Activated CD8-positive, alpha-beta memory T cell treated with anti-CD3 and anti-CD28 coated beads, Interleukin-2, amount 50 U/mL, for 48 hours (primary cell): ENCODE measurements around the gene SLC16A13.
A peak's percentile ranks its signal among the peaks of the same experiment; 100 is the strongest.

Experiments used
- DNase-seq: peaks from one replicate; pipeline ENCODE4 v3.0.0-alpha.2; 2020

The SLC16A13 gene

DNA sequence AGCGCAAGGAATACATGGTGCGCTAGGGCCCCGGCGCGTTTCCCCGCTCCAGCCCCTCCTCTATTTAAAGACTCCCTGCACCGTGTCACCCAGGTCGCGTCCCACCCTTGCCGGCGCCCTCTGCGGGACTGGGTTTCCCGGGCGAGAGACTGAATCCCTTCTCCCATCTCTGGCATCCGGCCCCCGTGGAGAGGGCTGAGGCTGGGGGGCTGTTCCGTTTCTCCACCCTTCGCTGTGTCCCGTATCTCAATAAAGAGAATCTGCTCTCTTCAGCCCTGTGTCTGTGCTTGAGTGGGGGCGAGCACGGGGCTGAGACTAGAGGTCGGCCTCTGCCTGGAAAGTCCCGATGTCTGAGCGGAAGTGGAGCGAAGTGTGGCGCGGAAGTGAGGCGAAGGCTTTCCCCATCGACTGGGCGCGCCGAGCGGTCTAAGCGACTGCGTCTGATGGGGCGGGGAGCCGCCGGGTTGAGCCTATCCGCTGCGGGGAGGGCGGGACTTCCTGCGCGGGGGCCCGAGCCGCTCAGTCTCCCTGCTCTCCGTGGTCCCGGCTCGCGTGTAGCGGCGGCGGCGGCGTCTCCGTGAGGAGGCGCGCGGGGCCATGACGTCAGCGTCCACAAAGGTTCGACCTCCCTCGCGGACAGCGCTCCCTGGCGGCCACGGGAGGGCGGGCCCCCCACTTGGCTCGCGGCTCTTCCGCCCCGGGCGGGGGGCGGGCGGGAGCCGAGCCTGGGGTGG is 21.4 kb upstream of the SLC16A13 start:
- peak; percentile 98 for DNase-seq

DNA sequence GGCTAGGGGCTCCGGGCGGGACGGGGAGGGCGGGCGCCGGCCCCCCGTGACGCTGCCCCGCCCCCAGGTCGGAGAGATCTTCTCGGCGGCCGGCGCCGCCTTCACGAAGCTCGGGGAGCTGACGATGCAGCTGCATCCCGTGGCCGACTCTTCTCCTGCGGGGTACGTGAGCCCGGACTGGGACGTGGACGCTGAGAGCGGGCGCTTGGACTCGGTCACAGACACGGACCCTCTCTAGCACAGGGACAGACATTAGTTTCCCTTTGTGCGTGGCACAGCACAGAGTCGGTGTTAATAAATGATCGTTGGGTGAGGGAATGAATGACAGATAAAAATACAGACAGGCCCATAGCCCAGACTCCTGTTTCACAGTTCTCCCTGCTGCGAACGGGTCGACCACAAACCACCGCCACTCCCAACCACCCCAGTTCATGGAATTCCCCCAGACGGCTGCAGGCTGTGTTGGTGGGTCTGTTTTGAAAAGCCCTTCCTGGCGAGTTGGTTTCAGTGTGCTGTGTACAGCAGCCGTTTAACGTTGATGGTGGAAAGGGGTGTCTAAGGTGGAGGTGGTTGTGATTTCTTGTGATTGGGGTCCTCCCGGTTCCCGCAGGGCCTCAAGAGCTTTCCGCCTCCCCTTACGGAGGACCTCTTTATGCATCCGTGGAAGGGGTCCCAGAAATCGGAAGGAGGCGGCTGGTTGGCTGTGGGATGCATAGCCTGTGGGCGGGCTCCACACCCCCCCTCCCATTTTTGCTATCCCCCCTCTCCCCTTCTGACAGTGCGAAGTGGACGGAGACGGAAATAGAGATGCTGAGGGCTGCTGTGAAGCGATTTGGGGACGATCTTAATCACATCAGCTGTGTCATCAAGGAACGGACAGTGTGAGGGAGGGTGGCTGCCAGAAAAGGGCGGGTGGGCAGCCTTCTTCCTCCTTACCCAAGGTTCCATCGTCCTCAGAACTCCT is 20.5 kb upstream of the SLC16A13 start:
- peak; percentile 85 for DNase-seq

- DNase-seq: no peak
Measured at GRCh38 chr17:7016418-7016817, 19.4 kb upstream of the SLC16A13 start.

DNA sequence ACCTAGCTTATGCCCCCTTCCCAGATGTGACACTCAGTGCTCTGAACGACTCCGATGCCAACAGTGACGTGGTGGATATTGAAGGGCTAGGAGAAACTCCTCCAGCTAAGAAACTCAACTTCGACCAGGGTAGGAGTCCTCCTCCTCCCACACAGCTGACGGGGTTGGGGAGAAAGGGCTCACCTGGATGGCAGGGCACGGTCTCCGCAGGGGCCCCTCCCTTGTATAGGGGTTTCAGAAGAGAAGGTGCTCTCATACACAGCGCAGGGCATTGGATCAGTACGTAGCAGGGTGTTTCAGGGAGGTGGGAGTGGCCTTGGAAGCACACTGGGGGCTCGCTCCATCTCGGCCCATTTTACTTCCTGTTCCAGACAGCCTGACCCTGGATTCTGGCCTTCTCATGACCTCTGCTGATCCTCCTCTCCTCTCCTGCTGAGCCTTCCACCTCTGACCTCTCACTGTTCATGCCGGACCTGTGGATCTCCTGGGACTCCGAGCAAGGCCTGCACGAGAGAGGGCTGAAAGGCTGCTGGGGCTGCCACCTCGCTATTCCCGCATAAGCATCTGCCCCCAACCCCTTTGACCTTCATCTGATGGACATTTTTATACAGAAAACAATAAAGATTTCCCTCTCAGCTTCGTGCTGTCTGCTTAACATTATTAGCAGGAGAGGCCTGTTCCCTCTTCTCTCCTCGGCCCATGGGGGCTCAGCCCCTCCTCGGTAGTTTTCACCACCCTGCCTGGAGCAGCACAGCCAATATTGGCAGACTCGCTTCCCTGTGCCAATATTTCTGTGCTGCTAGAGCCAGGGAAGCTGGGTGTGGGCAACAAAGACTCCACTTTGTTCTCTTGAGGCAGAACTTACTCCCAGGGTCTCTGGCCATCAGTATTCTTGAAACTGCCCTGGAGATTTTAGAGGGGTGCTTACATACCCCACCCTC is 18.7 kb upstream of the SLC16A13 start:
- no peak for DNase-seq

DNA sequence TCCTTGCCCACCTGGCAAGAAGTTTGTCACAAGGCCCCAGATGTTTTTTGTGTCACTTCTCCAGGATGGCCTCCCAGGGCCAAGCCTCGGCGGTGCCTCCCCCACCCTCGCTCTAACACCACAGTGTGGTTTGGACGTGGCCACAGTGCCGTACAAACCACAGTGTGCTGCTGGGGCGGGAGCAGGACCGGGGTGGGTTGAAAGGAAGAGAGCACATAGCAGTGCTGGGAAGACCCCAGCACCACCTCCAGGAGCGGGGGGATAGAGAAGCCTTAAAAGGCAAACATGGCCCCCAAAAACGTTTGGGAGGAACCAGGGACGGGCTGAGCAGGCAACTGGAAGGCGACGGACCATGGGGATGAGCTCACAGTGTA is 18.0 kb upstream of the SLC16A13 start:
- peak; percentile 74 for DNase-seq

DNA sequence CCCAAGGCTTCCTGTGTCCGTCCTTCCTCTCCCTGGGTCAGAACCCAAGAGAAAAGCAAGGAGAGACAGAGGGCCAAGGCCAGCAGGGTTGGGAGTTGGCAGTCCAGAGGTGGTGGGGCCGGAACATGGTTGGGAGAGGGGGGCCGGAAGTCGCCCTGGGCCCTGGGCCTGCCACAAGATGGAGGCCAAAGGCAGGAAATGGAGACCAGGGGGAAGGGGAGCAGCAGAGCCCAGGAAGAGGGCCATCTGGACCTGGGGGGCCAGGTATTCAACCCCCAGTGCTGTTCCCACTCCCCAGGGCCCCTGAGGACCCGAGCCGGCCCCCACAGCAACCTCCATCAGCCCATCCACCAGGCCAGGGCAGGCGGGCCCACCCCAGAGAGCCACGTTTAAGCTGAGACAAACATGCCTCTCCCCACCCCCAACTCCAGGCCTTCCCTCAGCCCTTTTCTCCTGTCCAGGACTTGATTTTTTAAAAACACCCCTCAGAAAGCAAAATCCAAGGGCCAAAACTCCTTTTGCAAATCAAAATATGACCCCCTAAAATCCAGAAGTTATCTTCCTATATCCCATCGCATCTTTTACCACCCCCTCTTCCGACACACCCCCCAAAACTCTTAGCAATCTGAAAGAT is 17.4 kb upstream of the SLC16A13 start:
- no peak for DNase-seq

- DNase-seq: no peak
Measured at GRCh38 chr17:7019367-7019766, 16.4 kb upstream of the SLC16A13 start.

GRCh38 chr17:7019839-7020519 is 15.8 kb upstream of the SLC16A13 start:
- DNase-seq: no peak

DNA sequence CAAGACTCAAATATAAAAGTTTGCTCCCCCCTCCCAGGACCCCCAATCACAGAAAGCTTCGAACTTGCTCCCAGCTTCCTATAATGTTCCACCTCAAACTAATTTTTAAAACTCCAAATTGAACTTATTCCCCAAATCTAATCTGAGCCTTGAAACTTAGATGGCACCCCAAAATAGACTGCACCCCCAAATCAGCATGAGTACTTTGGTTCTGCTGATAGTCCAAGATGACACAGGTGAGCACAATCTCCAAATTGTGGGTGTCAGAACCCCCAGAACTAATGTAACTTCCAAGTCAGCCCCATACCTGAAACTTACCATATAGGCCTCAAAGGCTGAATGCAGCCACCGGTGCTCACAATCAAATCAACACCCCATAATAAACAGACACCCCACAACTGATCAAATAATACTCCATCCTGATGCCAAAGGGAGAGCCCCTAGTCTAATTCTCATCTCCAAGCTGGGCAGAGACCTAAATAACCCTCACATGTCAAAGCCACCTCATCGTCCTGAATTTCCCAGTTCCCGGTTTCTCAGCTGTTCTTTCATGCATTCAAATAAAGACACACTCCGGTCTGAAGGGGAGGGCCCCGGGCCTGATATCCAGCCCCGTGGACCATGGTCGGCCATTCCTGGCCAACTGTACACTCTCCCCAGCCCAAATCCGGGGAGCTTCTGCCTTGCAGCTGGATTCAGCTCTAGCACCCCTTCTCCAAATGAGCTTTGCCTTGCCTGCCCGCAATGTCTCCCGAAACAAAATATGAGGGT is 14.7 kb upstream of the SLC16A13 start:
- no peak for DNase-seq

DNA sequence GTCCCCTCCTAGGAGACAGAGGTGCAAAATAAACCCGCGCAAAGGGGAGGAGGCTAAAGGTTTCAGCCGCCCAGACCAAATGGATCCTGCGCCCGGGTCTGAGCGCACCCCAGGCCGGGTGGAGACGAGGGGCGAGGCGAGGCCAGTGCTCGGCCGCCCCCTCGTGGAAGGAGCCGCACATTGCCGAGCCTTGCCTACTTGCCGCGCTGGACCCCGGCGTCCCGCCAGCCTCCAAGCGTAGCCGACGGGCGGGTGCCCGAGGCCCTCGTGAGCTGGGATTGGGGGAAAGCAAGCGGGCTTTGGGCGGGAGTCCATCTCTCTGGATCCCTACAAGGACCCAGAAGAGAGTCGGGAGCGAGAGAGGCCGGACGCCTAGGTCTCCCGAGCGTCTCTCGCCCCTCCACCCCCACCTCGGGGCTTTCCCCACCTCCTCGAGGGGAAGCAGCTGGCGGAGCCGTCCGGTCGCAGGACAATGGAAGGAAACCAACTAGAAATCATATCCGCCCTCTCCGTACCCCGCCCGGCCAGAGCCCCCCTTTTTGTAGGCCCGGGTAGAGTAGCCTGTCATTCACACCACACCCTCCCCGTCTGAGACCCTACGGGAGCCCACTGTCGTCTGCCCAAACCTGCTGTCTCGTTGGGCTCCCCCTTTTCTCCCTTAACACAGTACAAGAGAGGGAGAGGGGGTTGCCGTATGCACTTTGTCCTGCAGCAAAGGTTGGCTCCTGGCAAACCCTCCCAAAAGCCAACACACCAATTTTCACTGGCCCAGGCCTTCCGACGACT is 13.6 kb upstream of the SLC16A13 start:
- peak; percentile 94 for DNase-seq

- DNase-seq: no peak
Measured at GRCh38 chr17:7022781-7023571, 12.8 kb upstream of the SLC16A13 start, which contains the start of gene BCL6B. TSS of gene BCL6B (plus strand) at chr17:7023050. CDS start at chr17:7023672, 622 bp downstream.

GRCh38 chr17:7023576-7024401 is 12.0 kb upstream of the SLC16A13 start:
- DNase-seq: peak; percentile 98

DNA sequence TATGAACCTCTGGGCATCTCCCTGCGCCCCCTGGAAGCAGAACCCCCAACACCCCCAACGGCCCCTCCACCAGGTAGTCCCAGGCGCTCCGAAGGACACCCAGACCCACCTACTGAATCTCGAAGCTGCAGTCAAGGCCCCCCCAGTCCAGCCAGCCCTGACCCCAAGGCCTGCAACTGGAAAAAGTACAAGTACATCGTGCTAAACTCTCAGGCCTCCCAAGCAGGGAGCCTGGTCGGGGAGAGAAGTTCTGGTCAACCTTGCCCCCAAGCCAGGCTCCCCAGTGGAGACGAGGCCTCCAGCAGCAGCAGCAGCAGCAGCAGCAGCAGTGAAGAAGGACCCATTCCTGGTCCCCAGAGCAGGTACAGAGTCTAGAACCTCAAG is 11.4 kb upstream of the SLC16A13 start:
- DNase-seq: no peak

DNA sequence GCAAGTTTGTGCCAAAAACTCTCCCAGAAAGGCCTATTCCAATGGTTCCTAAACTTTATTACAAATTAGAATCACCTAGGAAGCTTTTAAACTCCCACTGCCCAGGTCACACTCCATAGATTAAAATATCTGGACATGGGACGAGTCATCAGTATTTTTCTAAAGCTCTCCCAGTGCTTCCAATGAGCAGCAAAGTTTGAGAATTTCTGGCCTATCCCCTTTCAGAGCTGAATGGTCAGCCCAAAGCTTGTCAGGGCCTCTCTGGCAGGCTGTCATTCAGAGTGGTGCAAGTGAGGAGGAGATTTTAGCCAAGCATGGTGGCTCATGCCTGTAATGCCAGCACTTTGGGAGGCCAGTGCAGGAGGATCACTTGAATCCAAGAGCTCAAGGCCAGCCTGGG is 10.6 kb upstream of the SLC16A13 start:
- no peak for DNase-seq

DNA sequence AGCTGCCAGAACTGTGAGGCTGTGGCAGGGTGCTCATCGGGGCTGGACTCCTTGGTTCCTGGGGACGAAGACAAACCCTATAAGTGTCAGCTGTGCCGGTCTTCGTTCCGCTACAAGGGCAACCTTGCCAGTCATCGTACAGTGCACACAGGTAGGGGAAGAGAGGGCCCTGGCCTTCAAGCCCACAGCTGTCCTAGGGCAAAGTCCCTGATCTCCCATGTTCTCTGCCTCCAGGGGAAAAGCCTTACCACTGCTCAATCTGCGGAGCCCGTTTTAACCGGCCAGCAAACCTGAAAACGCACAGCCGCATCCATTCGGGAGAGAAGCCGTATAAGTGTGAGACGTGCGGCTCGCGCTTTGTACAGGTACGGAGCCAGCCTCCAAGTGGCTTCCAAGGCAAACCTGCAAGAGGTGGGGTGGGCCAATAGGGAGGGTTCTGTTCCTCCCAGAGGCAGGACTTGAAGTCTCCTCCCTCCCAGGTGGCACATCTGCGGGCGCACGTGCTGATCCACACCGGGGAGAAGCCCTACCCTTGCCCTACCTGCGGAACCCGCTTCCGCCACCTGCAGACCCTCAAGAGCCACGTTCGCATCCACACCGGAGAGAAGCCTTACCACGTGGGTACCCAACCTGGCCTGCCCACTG is 9.2 kb upstream of the SLC16A13 start:
- no peak for DNase-seq

- no peak for DNase-seq
Measured at GRCh38 chr17:7027335-7027734, 8.5 kb upstream of the SLC16A13 start.

GRCh38 chr17:7029096-7029495 is 6.7 kb upstream of the SLC16A13 start:
- DNase-seq: no peak

DNA sequence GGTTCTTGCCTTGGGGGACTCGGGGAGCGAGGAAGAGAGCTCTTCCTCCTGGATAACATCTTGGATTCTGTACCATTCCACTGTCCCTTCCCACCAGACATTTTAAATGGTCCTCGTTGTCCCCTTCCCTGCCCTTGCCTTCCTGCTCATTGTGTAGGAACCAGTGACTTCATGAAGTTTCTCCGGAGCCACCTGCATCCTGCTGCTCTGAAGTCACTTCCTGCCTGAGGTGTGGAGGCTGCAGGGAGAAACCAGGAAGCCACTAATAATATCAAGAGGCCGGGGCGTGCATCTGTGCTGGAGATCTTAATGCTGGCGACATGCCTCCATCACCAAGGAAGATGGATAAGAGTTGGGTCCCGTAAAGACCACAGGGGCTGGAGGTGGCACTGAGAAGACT is 6.2 kb upstream of the SLC16A13 start:
- no peak for DNase-seq
